Subcutaneous adipose tissue (tissue), 4 donors: ENCODE measurements around the gene PLTP. TPM values are rescaled to one million over a fixed set of nuclear protein-coding genes. Genes with fewer than 3 reads are reported as not detected.

ENCODE experiments used
- total RNA-seq, 4 donors: library from RNA; depleted of rRNA; stranded (reverse); fragments of >200 nt; gene quantifications; one replicate each; pipeline ENCODE4 v1.1.0, GENCODE V29; 2016
- TF ChIP-seq, protein P1 (sequence below): fragments of 450-650 bp; IDR thresholded peaks from one replicate; pipeline ENCODE4 v1.5.1; 2016; ENCODE audit warnings: low read depth, mild to moderate bottlenecking, control low read depth, antibody characterized with exemption, moderate library complexity

The PLTP gene
- total RNA-seq, 4 donors from 2014 or later, result 135 to 475 (median 261) TPM

DNA sequence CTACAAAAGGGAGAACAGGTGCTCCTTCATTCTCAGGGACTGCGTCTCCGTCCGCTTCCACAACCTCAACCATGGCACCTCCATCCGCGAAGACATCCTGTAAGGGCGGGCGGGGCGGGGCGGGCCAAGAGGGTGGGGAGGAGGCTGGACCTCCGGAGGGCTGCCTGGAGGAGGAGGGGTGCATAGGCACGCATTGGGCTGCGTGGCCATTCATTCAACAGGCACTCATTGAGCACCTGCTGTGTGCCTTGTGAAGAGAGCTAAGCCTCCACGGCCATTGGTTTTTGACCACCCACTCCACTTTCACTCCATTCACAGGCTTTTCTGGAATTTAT, 54.1 kb downstream of the PLTP start:
- TF ChIP-seq, protein P1, sequence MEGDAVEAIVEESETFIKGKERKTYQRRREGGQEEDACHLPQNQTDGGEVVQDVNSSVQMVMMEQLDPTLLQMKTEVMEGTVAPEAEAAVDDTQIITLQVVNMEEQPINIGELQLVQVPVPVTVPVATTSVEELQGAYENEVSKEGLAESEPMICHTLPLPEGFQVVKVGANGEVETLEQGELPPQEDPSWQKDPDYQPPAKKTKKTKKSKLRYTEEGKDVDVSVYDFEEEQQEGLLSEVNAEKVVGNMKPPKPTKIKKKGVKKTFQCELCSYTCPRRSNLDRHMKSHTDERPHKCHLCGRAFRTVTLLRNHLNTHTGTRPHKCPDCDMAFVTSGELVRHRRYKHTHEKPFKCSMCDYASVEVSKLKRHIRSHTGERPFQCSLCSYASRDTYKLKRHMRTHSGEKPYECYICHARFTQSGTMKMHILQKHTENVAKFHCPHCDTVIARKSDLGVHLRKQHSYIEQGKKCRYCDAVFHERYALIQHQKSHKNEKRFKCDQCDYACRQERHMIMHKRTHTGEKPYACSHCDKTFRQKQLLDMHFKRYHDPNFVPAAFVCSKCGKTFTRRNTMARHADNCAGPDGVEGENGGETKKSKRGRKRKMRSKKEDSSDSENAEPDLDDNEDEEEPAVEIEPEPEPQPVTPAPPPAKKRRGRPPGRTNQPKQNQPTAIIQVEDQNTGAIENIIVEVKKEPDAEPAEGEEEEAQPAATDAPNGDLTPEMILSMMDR, result no peak

DNA sequence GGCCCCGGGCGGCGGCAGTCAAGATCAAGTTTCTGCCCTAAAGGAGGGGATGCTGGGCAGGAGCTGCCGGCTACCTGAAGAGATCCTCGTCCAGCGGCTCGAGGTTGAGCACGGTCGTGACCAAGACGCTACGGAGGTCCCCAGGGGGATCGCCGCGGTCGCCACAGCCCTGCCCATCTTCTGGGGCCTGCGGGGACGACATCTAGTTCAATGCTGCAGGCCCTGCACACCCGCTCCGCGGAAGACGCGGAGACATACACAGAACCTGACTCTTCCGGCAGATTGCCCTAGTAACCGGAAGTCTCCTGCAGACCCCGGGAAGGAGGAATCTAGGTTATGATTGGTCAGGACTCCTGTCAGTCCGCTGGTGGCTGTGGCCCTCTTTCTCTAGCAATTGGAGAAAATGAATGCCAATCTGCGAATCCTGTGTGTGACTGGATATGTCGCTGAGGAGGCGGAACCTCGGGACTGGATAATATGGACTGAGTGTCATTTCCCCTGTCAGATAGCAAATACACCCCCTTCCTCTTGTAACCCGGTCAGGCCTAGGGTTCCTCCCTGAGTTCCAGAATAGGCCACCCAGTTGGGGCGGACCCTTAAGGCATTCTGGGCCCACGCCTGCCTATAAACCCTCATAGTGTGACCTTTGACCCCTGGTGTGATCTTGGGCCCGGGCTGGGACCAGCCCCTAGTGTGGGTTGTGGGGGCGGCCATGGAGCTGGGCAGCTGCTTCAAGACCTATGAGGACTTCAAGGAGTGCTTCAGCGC, 54.7 kb downstream of the PLTP start, which contains the start of the genes ACOT8 and ZSWIM3:
TSS of gene ACOT8 (minus strand) at position 279 of the 768 bp plus-strand sequence. CDS start at position 202, 77 bp downstream.
TSS of gene ZSWIM3 (plus strand) at position 501 of the 768 bp plus-strand sequence. CDS start at position 713, 212 bp downstream.
- TF ChIP-seq, protein P1, result no peak

DNA sequence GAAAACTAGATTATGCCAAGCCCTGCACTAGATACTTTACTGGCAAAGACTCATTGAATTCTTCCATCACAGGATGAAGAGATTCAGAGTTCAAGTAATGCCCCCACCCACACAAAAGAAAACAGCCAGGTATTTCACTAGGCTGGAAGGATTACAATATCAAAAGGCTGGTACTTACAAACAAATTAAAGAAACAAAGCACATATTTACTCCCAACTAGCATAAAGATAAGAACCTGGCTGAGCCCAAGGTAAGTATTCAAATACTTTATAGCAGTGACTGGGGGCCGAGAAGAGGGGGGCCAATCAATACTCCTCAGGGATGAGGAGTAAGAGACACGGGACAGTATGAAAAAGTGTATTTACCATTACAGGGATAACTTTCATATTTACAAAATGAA, 58.5 kb downstream of the PLTP start:
- TF ChIP-seq, protein P1, result no peak

DNA sequence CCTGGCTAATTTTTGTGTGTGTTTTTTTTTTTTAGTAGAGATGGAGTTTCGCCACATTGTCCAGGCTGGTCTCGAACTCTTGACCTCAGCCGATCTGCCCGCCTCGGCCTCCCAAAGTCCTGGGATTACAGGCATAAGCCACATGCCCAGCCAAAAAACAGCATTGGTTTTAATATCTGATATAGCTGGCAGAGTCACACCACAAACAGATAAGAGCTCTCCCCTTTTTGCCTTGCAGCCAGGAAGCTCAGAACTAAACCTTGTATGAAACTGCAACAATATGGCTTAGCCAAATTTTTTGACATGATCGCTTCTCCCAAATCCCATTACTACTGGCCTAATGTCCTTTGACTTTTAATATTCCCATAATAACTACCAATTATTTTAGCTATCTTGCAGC, 59.6 kb downstream of the PLTP start:
- TF ChIP-seq, protein P1, result no peak

DNA sequence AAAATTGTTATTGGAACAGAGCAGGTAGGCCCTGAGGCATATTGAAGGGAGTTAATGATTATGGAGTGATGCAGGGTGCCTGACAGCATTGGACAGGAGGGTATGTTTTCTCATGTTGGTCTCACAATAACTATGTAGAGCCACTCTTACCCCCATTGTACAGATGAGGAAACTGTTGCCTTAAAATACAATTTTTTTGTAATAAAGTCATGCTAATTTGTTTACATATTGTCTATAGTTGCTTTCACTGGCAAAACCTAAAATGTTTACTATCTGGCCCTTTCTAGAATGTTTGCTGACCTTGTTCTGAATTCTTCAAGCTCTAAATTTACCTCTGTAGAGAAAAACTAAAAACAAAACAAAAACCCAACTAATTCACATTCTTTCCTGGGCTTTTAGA, 60.5 kb downstream of the PLTP start:
- TF ChIP-seq, protein P1, result no peak

DNA sequence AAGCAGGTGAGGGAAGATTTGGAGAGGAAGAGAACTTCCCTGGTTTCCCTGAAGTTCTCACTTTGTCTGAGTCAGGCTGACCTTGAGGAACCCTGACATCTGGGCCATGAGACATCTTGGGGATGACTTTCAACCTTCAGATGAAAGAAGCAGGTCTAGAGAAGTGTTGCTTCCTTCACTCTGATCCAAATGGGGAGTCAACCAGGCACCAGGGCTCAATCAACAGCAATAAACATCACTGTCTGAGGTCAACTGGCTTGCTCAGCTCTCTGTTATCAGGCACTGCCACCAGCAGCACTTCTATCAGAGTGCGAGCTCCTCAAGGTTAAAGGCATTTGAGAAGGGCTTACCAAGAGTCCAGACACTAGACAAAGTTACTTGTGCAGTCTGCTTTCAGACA, 61.0 kb downstream of the PLTP start:
- TF ChIP-seq, protein P1, result no peak

DNA sequence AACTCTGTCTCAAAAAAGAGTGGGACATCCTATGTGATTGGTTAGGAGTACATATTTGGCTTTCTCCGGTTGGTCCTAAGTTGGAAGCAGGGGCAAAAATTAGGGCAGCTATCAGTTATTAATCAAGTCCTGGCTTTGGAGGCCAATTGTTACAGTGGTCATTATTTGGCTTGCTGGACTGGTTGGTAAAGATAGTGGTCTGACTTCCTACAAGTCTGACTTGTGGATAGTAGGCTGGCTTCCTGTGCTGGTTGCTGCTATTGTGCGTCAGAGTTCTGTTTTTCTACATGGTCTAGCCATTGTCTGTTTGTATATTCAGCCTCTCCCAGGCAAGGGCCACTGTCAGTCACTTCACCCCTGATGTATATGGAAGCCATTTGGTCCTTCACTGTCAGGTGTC, 61.7 kb downstream of the PLTP start:
- TF ChIP-seq, protein P1, result no peak
